Measurements from ENCODE around the gene VSIG4.
"Not testable (repeated sequence)": the region's sequence is repeated elsewhere in the genome, so short reads cannot be mapped to it uniquely, and the experiment has no call there.

VSIG4 gene

GRCh38 chrX:66007851-66008250 lies 32.0 kb downstream of the VSIG4 start:
- no peak for DNase-seq

GRCh38 chrX:66005830-66006449 lies 33.9 kb downstream of the VSIG4 start:
- DNase-seq, result peak in 1 of 4 experiments; percentile 30

- DNase-seq, result peak; percentile 37 to 71 (median 62)
Observed at GRCh38 chrX:66004928-66005829, 34.7 kb downstream of the VSIG4 start.

GRCh38 chrX:66002824-66003680 lies 36.8 kb downstream of the VSIG4 start:
- DNase-seq, result peak in 3 of 4 experiments; percentile 57 to 61 (median 59)

- no peak for DNase-seq
Observed at GRCh38 chrX:66001596-66001995, 38.3 kb downstream of the VSIG4 start.

- DNase-seq, result no peak
Observed at GRCh38 chrX:66000628-66001272, 39.1 kb downstream of the VSIG4 start.

- DNase-seq, result no peak
Observed at GRCh38 chrX:66000178-66000577, 39.7 kb downstream of the VSIG4 start.

GRCh38 chrX:65999563-66000148 lies 40.2 kb downstream of the VSIG4 start:
- DNase-seq, result no peak

- no peak for DNase-seq
Observed at GRCh38 chrX:65999029-65999562, 40.8 kb downstream of the VSIG4 start.

GRCh38 chrX:65997978-65998717 lies 41.7 kb downstream of the VSIG4 start:
- peak; percentile 69 to 89 (median 80) for DNase-seq

- peak in 2 of 4 experiments; percentile 48 to 56 for DNase-seq
Observed at GRCh38 chrX:65994519-65995506, 45.1 kb downstream of the VSIG4 start.

GRCh38 chrX:65993915-65994460 lies 45.9 kb downstream of the VSIG4 start:
- peak in 2 of 4 experiments; percentile 54 to 64 for DNase-seq

GRCh38 chrX:65993332-65993731 lies 46.5 kb downstream of the VSIG4 start:
- no peak for DNase-seq

GRCh38 chrX:65990702-65991101 lies 49.2 kb downstream of the VSIG4 start:
- no peak for DNase-seq

GRCh38 chrX:65987811-65988210 lies 52.1 kb downstream of the VSIG4 start:
- peak in 2 of 4 experiments; percentile 19 to 23 for DNase-seq

- peak; percentile 49 to 84 (median 68) for DNase-seq
Observed at GRCh38 chrX:65985922-65986588, 53.8 kb downstream of the VSIG4 start.

- DNase-seq, result no peak
Observed at GRCh38 chrX:65985211-65985610, 54.7 kb downstream of the VSIG4 start.

GRCh38 chrX:65977161-65977560 lies 62.7 kb downstream of the VSIG4 start:
- DNase-seq, result not testable (repeated sequence)

GRCh38 chrX:65976161-65976560 lies 63.7 kb downstream of the VSIG4 start:
- no peak for DNase-seq

All from suppressor macrophage (primary cell).